ENCODE results near the gene ACP6. TPM values are rescaled to one million over a fixed set of nuclear protein-coding genes. Genes with fewer than 3 reads are reported as not detected.

The ACP6 gene
- total RNA-seq, 3 donors from 2014 or later = 5.1 to 19.7 (median 18.9) TPM

GRCh38 chr1:147627435-147628110, 42.8 kb downstream of the ACP6 start:
- H3K27me3 ChIP-seq = no peaks in the 10 kb centered on the region
- no peaks in the 10 kb centered on the region for H3K9me3 ChIP-seq
- H3K4me1 ChIP-seq = no peaks in the 10 kb centered on the region
- no peak overlapping the region for H3K4me3 ChIP-seq
- no peak overlapping the region for H3K27ac ChIP-seq
- peak; percentile 76 to 79 (median 79) for TF ChIP-seq CTCF (IDR thresholded peaks at IDR 0.05)
- TF ChIP-seq POLR2A (IDR thresholded peaks at IDR 0.05) = no peak
- no peaks in the 10 kb centered on the region for H3K36me3 ChIP-seq
- no peak for DNase-seq (ENCODE audit: low spot score in 2 of 2)
- intact Hi-C loops (cut with DNase I; ENCODE audit: low total_unique reads) = loop anchor here (10.0 kb wide), 1 partner anchor 123 kb away; no protein-coding TSS in a partner anchor

GRCh38 chr1:147626739-147627138, 43.6 kb downstream of the ACP6 start:
- Histone ChIP-seq H3K4me1 (no peaks in the 10 kb centered on the region), H3K27me3 (no peaks in the 10 kb centered on the region), H3K27ac (no peak overlapping the region), H3K4me3 (no peak overlapping the region), H3K36me3 (no peaks in the 10 kb centered on the region), H3K9me3 (no peaks in the 10 kb centered on the region)
- TF ChIP-seq POLR2AphosphoS5 (IDR thresholded peaks at IDR 0.05) (no peak), POLR2A (IDR thresholded peaks at IDR 0.05) (no peak), CTCF (IDR thresholded peaks at IDR 0.05) (no peak)
- intact Hi-C loops (cut with DNase I; ENCODE audit: low total_unique reads) = loop anchor here (10.0 kb wide), 1 partner anchor 122 kb away; no protein-coding TSS in a partner anchor
- DNase-seq (ENCODE audit: low spot score in 2 of 2) = no peak

GRCh38 chr1:147626291-147626690, 44.0 kb downstream of the ACP6 start:
- H3K27ac ChIP-seq = no peak overlapping the region
- no peaks in the 10 kb centered on the region for H3K36me3 ChIP-seq
- H3K4me1 ChIP-seq = no peaks in the 10 kb centered on the region
- intact Hi-C loops (cut with DNase I; ENCODE audit: low total_unique reads) = loop anchor here (10.0 kb wide), 1 partner anchor 121 kb away; no protein-coding TSS in a partner anchor
- no peak for DNase-seq (ENCODE audit: low spot score in 2 of 2)
- no peaks in the 10 kb centered on the region for H3K9me3 ChIP-seq
- H3K27me3 ChIP-seq = no peaks in the 10 kb centered on the region
- no peak overlapping the region for H3K4me3 ChIP-seq
- TF ChIP-seq CTCF (IDR thresholded peaks at IDR 0.05) (no peak), POLR2A (IDR thresholded peaks at IDR 0.05) (no peak), POLR2AphosphoS5 (IDR thresholded peaks at IDR 0.05) (no peak)

GRCh38 chr1:147625362-147625995, 44.8 kb downstream of the ACP6 start:
- Histone ChIP-seq H3K36me3 (no peaks in the 10 kb centered on the region), H3K27me3 (no peaks in the 10 kb centered on the region), H3K4me3 (no peak overlapping the region), H3K27ac (no peak overlapping the region), H3K9me3 (no peaks in the 10 kb centered on the region), H3K4me1 (no peaks in the 10 kb centered on the region)
- intact Hi-C loops (cut with DNase I; ENCODE audit: low total_unique reads) = loop anchor here (10.0 kb wide), 1 partner anchor 121 kb away; no protein-coding TSS in a partner anchor
- TF ChIP-seq POLR2A (IDR thresholded peaks at IDR 0.05) (no peak), CTCF (IDR thresholded peaks at IDR 0.05) (no peak)
- no peak for DNase-seq (ENCODE audit: low spot score in 2 of 2)

GRCh38 chr1:147624529-147624928, 45.8 kb downstream of the ACP6 start:
- intact Hi-C loops (cut with DNase I; ENCODE audit: low total_unique reads) = loop anchor here (10.0 kb wide), 1 partner anchor 120 kb away; no protein-coding TSS in a partner anchor
- no peak overlapping the region for H3K4me3 ChIP-seq
- TF ChIP-seq CTCF (IDR thresholded peaks at IDR 0.05) (no peak), POLR2A (IDR thresholded peaks at IDR 0.05) (no peak), POLR2AphosphoS5 (IDR thresholded peaks at IDR 0.05) (no peak)
- no peaks in the 10 kb centered on the region for H3K36me3 ChIP-seq
- no peaks in the 10 kb centered on the region for H3K4me1 ChIP-seq
- DNase-seq (ENCODE audit: low spot score in 2 of 2) = no peak
- H3K9me3 ChIP-seq = no peaks in the 10 kb centered on the region
- no peaks in the 10 kb centered on the region for H3K27me3 ChIP-seq
- no peak overlapping the region for H3K27ac ChIP-seq
